GM18868 (cell line): ENCODE results near the gene HMX3.
A peak's percentile ranks its signal among the peaks of the same experiment; 100 is the strongest.

Experiments
- ATAC-seq: cut with Tn5 transposase; IDR thresholded peaks from one replicate; pipeline ENCODE4 v1.9.1; 2021; ENCODE audit warnings: mild to moderate bottlenecking, moderate library complexity; ENCODE audit not compliant: unreplicated experiment

Gene HMX3

GRCh38 chr10:123146894-123147634 is 11.3 kb downstream of the HMX3 start:
- ATAC-seq, result no peak

GRCh38 chr10:123147635-123148413 is 12.1 kb downstream of the HMX3 start, which contains the start of gene HMX2:
HMX2 (plus strand) TSS chr10:123148136; CDS start chr10:123148379, 243 bp downstream.
- peak; percentile 56 for ATAC-seq

GRCh38 chr10:123148414-123149161 is 12.8 kb downstream of the HMX3 start:
- ATAC-seq, result peak; percentile 7

GRCh38 chr10:123149162-123149567 is 13.4 kb downstream of the HMX3 start:
- ATAC-seq, result no peak

GRCh38 chr10:123149568-123150270 is 13.9 kb downstream of the HMX3 start:
- ATAC-seq, result no peak

- no peak for ATAC-seq
Observed at GRCh38 chr10:123150271-123150985, 14.7 kb downstream of the HMX3 start.

GRCh38 chr10:123150986-123151736 is 15.4 kb downstream of the HMX3 start:
- no peak for ATAC-seq

GRCh38 chr10:123151737-123152135 is 16.0 kb downstream of the HMX3 start:
- ATAC-seq, result no peak

- no peak for ATAC-seq
Observed at GRCh38 chr10:123153486-123154091, 17.8 kb downstream of the HMX3 start.

GRCh38 chr10:123154092-123154710 is 18.4 kb downstream of the HMX3 start, which contains the start of gene BUB3:
BUB3 (plus strand) TSS chr10:123154402; CDS start chr10:123154918, 516 bp downstream.
- peak; percentile 85 for ATAC-seq

- ATAC-seq, result peak; percentile 42
Observed at GRCh38 chr10:123154711-123155505, 19.1 kb downstream of the HMX3 start.

GRCh38 chr10:123156078-123156477 is 20.3 kb downstream of the HMX3 start:
- ATAC-seq, result no peak

GRCh38 chr10:123157210-123157609 is 21.4 kb downstream of the HMX3 start:
- ATAC-seq, result no peak

- no peak for ATAC-seq
Observed at GRCh38 chr10:123158682-123159081, 22.9 kb downstream of the HMX3 start.

GRCh38 chr10:123160311-123160980 is 24.7 kb downstream of the HMX3 start:
- no peak for ATAC-seq

- ATAC-seq, result no peak
Observed at GRCh38 chr10:123164319-123164718, 28.5 kb downstream of the HMX3 start.

- ATAC-seq, result no peak
Observed at GRCh38 chr10:123165445-123166072, 29.8 kb downstream of the HMX3 start.
